GM23338 (cell line): Measurements from ENCODE around the gene WDR53. TPM values are rescaled to one million over a fixed set of nuclear protein-coding genes. Genes with fewer than 3 reads are reported as not detected.
A peak's percentile ranks its signal among the peaks of the same experiment; 100 is the strongest.

ENCODE experiments used
- ATAC-seq: fragments of 200-7000 bp; cut with Tn5 transposase; 3 replicates; pipeline ENCODE4 v1.9.1; 2020
- DNase-seq: peaks from one replicate; pipeline ENCODE4 v3.0.0-alpha.2; 2015; ENCODE audit warnings: low spot score
- H2AFZ ChIP-seq: fragments of 200-600 bp; sonication (generic); 2 replicates; pipeline ENCODE4 v1.8.0; 2016; ENCODE audit warnings: antibody characterized with exemption, mild to moderate bottlenecking, moderate library complexity
- H3F3A ChIP-seq: fragments of 200-600 bp; sonication (generic); replicated peaks from 2 replicates; pipeline ENCODE4 v1.8.0; 2017; ENCODE audit warnings: antibody characterized with exemption, mixed run types, low read depth
- H3K27ac ChIP-seq: fragments of 200-600 bp; sonication (generic); 2 replicates; pipeline ENCODE4 v1.6.1; 2016; ENCODE audit warnings: low read depth
- H3K27me3 ChIP-seq: fragments of 200-600 bp; sonication (generic); 2 replicates; pipeline ENCODE4 v1.8.0; 2016; ENCODE audit warnings: mild to moderate bottlenecking, mixed run types, moderate library complexity; ENCODE audit not compliant: insufficient read depth
- H3K36me3 ChIP-seq: fragments of 200-600 bp; sonication (generic); 2 replicates; pipeline ENCODE4 v1.8.0; 2016; ENCODE audit warnings: mild to moderate bottlenecking; ENCODE audit not compliant: insufficient read depth
- H3K4me1 ChIP-seq: fragments of 200-600 bp; sonication (generic); 2 replicates; pipeline ENCODE4 v1.8.0; 2016; ENCODE audit warnings: mild to moderate bottlenecking, moderate library complexity; ENCODE audit not compliant: insufficient read depth
- H3K4me2 ChIP-seq: fragments of 200-600 bp; sonication (generic); 2 replicates; pipeline ENCODE4 v1.7.1; 2017; ENCODE audit warnings: mixed run types
- H3K4me3 ChIP-seq: fragments of 200-600 bp; sonication (generic); 2 replicates; pipeline ENCODE4 v1.6.1; 2016; ENCODE audit warnings: mixed run types
- H3K79me2 ChIP-seq: fragments of 200-600 bp; sonication (generic); replicated peaks from 2 replicates; pipeline ENCODE4 v1.8.0; 2017; ENCODE audit warnings: mild to moderate bottlenecking; ENCODE audit not compliant: insufficient read depth
- H3K9me2 ChIP-seq: fragments of 200-600 bp; sonication (generic); 2 replicates; pipeline ENCODE4 v1.8.0; 2017; ENCODE audit not compliant: insufficient read depth
- H4K20me1 ChIP-seq: fragments of 200-600 bp; sonication (generic); replicated peaks from 2 replicates; pipeline ENCODE4 v1.8.0; 2017; ENCODE audit warnings: mild to moderate bottlenecking; ENCODE audit not compliant: insufficient read depth
- H3K27ac Mint-ChIP-seq: 2 replicates; pipeline ENCODE4 v1.8.0; 2020; ENCODE audit warnings: inconsistent platforms, mild to moderate bottlenecking, moderate library complexity, mixed read lengths
- H3K27me3 Mint-ChIP-seq: 3 replicates; pipeline ENCODE4 v1.8.0; 2022; ENCODE audit warnings: low read depth, mild to moderate bottlenecking, moderate library complexity, mixed read lengths, inconsistent platforms; ENCODE audit not compliant: insufficient read depth, poor library complexity
- H3K36me3 Mint-ChIP-seq: 3 replicates; pipeline ENCODE4 v1.8.0; 2021; ENCODE audit warnings: low read depth, mild to moderate bottlenecking, inconsistent platforms, moderate library complexity, mixed read lengths
- H3K4me1 Mint-ChIP-seq: 3 replicates; pipeline ENCODE4 v1.8.0; 2020; ENCODE audit warnings: mild to moderate bottlenecking, inconsistent platforms, mixed read lengths
- H3K4me3 Mint-ChIP-seq: 3 replicates; pipeline ENCODE4 v1.8.0; 2021; ENCODE audit warnings: moderate library complexity, mild to moderate bottlenecking, inconsistent platforms, mixed read lengths
- H3K9me3 Mint-ChIP-seq: 3 replicates; pipeline ENCODE4 v1.8.0; 2020; ENCODE audit warnings: moderate library complexity, mild to moderate bottlenecking, inconsistent platforms, mixed read lengths
- EZH2 ChIP-seq: fragments of 200-600 bp; sonication (generic); IDR thresholded peaks from one replicate; pipeline ENCODE4 v1.8.0; 2017; ENCODE audit warnings: antibody characterized with exemption, mild to moderate bottlenecking, low read depth; ENCODE audit not compliant: unreplicated experiment
- JUNB ChIP-seq: IDR thresholded peaks from one replicate; pipeline ENCODE4 v1.6.1; 2016; ENCODE audit warnings: antibody characterized with exemption; ENCODE audit not compliant: unreplicated experiment
- POLR2AphosphoS5 ChIP-seq: IDR thresholded peaks from 2 replicates; pipeline ENCODE4 v1.6.1; 2016; ENCODE audit warnings: antibody characterized with exemption, low read depth
- ZNF114 ChIP-seq: fragments of 250-450 bp; sonication (Bioruptor Pico); IDR thresholded peaks from 2 replicates; pipeline ENCODE4 v1.5.0; 2020; ENCODE audit warnings: mild to moderate bottlenecking, moderate library complexity
- ZNF331 ChIP-seq: fragments of 250-450 bp; sonication (Bioruptor Pico); IDR thresholded peaks from 2 replicates; pipeline ENCODE4 v1.5.0; 2020; ENCODE audit warnings: low read depth, mild to moderate bottlenecking, moderate library complexity
- polyA plus RNA-seq: library from polyadenylated mRNA; unstranded; fragments of >200 nt; fragmentation: Nextera tagmentation; extraction: Ambion mirVana; gene quantifications from 2 replicates; pipeline ENCODE4 v1.2.1, GENCODE V29; 2016
- total RNA-seq: library from RNA; depleted of rRNA; stranded (reverse); fragments of >200 nt; shearing (Covaris generic); gene quantifications from 2 replicates; pipeline ENCODE4 v1.2.3, GENCODE V29; 2014
- TF ChIP-seq, protein P1 (sequence below), 2 experiments: fragments of 200-600 bp in 1 of 2; sonication (generic) in 1 of 2; conservative IDR thresholded peaks; 2 replicates each; pipeline versions ENCODE4 v1.5.1 to v1.6.1; 2016 to 2017; ENCODE audit warnings: antibody characterized with exemption in 2 of 2, low read depth in 2 of 2, mild to moderate bottlenecking in 2 of 2, moderate library complexity in 1 of 2
- TF ChIP-seq, protein P2 (sequence below): IDR thresholded peaks from 2 replicates; pipeline ENCODE4 v1.6.1; 2016; ENCODE audit warnings: antibody characterized with exemption

Gene WDR53
- total and polyA plus RNA-seq, 2 experiments from 2014 or later = 6.8 to 29.7 TPM

DNA sequence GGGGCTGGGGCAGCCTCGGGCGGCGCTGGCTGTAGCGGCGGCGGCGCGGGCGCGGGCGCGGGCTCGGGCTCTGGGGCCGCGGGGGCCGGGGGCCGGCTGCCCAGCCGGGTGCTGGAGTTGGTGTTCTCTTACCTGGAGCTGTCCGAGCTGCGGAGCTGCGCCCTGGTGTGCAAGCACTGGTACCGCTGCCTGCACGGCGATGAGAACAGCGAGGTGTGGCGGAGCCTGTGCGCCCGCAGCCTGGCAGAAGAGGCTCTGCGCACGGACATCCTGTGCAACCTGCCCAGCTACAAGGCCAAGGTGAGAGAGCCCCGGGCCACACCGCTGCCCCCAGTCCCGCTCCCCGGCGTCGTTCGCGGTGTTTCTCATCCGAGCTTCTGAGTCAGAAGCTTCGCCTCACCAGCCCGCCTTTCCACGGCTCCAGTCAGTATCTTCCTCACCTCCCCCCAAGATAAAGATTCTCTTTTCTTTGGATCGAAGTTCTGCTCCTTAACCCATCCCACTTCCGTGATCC lies 706 bp upstream of the WDR53 start:
- peaks cover 15% of the 10 kb centered on the region for H3K4me1 Mint-ChIP-seq
- H3K27ac Mint-ChIP-seq = peak overlapping the region; percentile 66
- Histone ChIP-seq H3K27ac (no peak overlapping the region; the same call in 1 of the 2 replicates), H3K36me3 (no peaks in the 10 kb centered on the region), H3K9me2 (no peaks in the 10 kb centered on the region), H3F3A (peaks cover 12% of the 10 kb centered on the region), H3K4me1 (peaks cover 9% of the 10 kb centered on the region), H4K20me1 (peaks cover 17% of the 10 kb centered on the region), H3K27me3 (no peaks in the 10 kb centered on the region), H3K79me2 (peaks cover 61% of the 10 kb centered on the region), H3K4me2 (peak overlapping the region; percentile 98), H2AFZ (peak overlapping the region; percentile 74; the same call in 1 of the 2 replicates), H3K4me3 (peak overlapping the region; percentile 99)
- peaks cover 2% of the 10 kb centered on the region; the same call in 1 of the 3 replicates for H3K9me3 Mint-ChIP-seq
- peaks cover 5% of the 10 kb centered on the region for H3K27me3 Mint-ChIP-seq
- H3K4me3 Mint-ChIP-seq = peak overlapping the region; percentile 94
- H3K36me3 Mint-ChIP-seq = peaks cover 13% of the 10 kb centered on the region; the same call in 2 of the 3 replicates
- peak; percentile 43 for ATAC-seq
- TF ChIP-seq, protein P1, sequence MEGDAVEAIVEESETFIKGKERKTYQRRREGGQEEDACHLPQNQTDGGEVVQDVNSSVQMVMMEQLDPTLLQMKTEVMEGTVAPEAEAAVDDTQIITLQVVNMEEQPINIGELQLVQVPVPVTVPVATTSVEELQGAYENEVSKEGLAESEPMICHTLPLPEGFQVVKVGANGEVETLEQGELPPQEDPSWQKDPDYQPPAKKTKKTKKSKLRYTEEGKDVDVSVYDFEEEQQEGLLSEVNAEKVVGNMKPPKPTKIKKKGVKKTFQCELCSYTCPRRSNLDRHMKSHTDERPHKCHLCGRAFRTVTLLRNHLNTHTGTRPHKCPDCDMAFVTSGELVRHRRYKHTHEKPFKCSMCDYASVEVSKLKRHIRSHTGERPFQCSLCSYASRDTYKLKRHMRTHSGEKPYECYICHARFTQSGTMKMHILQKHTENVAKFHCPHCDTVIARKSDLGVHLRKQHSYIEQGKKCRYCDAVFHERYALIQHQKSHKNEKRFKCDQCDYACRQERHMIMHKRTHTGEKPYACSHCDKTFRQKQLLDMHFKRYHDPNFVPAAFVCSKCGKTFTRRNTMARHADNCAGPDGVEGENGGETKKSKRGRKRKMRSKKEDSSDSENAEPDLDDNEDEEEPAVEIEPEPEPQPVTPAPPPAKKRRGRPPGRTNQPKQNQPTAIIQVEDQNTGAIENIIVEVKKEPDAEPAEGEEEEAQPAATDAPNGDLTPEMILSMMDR (conservative IDR thresholded peaks at IDR 0.05; ENCODE audit: low read depth in 2 of 2) = no peak
- TF ChIP-seq ZNF331 (CRISPR knock-in tag) = no peak
- TF ChIP-seq, protein P2, sequence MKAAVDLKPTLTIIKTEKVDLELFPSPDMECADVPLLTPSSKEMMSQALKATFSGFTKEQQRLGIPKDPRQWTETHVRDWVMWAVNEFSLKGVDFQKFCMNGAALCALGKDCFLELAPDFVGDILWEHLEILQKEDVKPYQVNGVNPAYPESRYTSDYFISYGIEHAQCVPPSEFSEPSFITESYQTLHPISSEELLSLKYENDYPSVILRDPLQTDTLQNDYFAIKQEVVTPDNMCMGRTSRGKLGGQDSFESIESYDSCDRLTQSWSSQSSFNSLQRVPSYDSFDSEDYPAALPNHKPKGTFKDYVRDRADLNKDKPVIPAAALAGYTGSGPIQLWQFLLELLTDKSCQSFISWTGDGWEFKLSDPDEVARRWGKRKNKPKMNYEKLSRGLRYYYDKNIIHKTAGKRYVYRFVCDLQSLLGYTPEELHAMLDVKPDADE = no peak
- TF ChIP-seq ZNF114 (CRISPR knock-in tag) = no peak
- peak; percentile 71 for DNase-seq

DNA sequence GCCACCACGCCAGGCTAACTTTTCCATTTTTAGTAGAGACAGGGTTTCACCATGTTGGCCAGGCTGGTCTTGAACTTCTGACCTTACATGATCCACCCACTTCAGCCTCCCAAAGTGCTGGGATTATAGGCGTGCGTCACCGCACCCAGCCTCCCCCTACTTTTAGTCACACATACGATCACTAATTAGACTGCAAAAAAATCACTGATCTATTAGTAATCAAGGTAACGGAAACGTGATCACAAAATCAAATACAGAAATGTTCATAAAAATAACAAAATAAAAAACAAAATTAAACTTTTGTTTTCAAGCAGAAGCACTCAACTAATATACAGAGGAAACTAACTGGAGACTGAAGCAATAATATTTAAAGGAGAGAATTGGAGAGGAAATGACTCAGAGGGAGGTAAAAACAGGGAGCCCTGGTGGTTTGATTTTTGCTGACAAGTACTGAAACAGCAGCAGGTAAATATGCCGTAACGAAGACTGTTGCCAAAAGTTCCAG lies 4.6 kb downstream of the WDR53 start:
- Histone ChIP-seq H4K20me1 (peaks cover 3% of the 10 kb centered on the region), H3K4me2 (no peak overlapping the region), H3K4me1 (no peaks in the 10 kb centered on the region), H3K9me2 (no peaks in the 10 kb centered on the region), H3F3A (peaks cover 4% of the 10 kb centered on the region), H3K36me3 (no peaks in the 10 kb centered on the region), H3K79me2 (peaks cover 21% of the 10 kb centered on the region), H3K27ac (no peak overlapping the region), H2AFZ (no peak overlapping the region), H3K27me3 (no peaks in the 10 kb centered on the region), H3K4me3 (no peak overlapping the region)
- Mint-ChIP-seq H3K9me3 (no peaks in the 10 kb centered on the region), H3K27ac (peak overlapping the region; percentile 43; the same call in 1 of the 2 replicates), H3K36me3 (peaks cover 14% of the 10 kb centered on the region; the same call in 2 of the 3 replicates), H3K27me3 (no peaks in the 10 kb centered on the region), H3K4me3 (no peak overlapping the region; the same call in 2 of the 3 replicates), H3K4me1 (peaks cover 6% of the 10 kb centered on the region; the same call in 1 of the 3 replicates)
- no peak for ATAC-seq
- DNase-seq = no peak
- no peak for TF ChIP-seq JUNB
- no peak for TF ChIP-seq POLR2AphosphoS5
- no peak for TF ChIP-seq EZH2
- TF ChIP-seq, protein P1 (conservative IDR thresholded peaks at IDR 0.05; ENCODE audit: low read depth in 2 of 2) = no peak
